ENCODE data around the gene GAS6. TPM values are rescaled to one million over a fixed set of nuclear protein-coding genes. Genes with fewer than 3 reads are reported as not detected.
A peak's percentile ranks its signal among the peaks of the same experiment; 100 is the strongest.
"Not testable (repeated sequence)": the region's sequence is repeated elsewhere in the genome, so short reads cannot be mapped to it uniquely, and the experiment has no call there.

GAS6 gene
- total RNA-seq, 1 experiment from 2014 or later = 41.7 TPM

GRCh38 chr13:113838711-113839201, 25.1 kb downstream of the GAS6 start:
- H3K4me3 ChIP-seq = no peak overlapping the region
- peaks cover 37% of the 10 kb centered on the region for H3K4me1 ChIP-seq (replicated peaks)

GRCh38 chr13:113837560-113838355, 26.1 kb downstream of the GAS6 start:
- Histone ChIP-seq H3K9me3 (replicated peaks) (no peaks in the 10 kb centered on the region), H3K27ac (peak overlapping the region; percentile 86), H3K4me3 (peak overlapping the region; percentile 21), H3K36me3 (peaks cover 8% of the 10 kb centered on the region; the same call in 1 of the 2 replicates), H3K27me3 (replicated peaks) (no peaks in the 10 kb centered on the region), H3K4me1 (replicated peaks) (peaks cover 37% of the 10 kb centered on the region)
- DNase-seq (ENCODE audit: low read depth in 1 of 2, low spot score in 2 of 2) = peak; percentile 90 to 95

More at GRCh38 chr13:113838711-113839201, 25.1 kb downstream of the GAS6 start:
- H3K27ac ChIP-seq = no peak overlapping the region
- H3K36me3 ChIP-seq = peaks cover 8% of the 10 kb centered on the region; the same call in 1 of the 2 replicates
- no peak for DNase-seq (ENCODE audit: low read depth in 1 of 2, low spot score in 2 of 2)
- H3K9me3 ChIP-seq (replicated peaks) = no peaks in the 10 kb centered on the region
- H3K27me3 ChIP-seq (replicated peaks) = no peaks in the 10 kb centered on the region

- Histone ChIP-seq H3K27me3 (replicated peaks) (no peaks in the 10 kb centered on the region), H3K4me1 (replicated peaks) (peaks cover 37% of the 10 kb centered on the region), H3K36me3 (peaks cover 8% of the 10 kb centered on the region; the same call in 1 of the 2 replicates), H3K9me3 (replicated peaks) (no peaks in the 10 kb centered on the region), H3K4me3 (peak overlapping the region; percentile 1; the same call in 1 of the 2 replicates), H3K27ac (peak overlapping the region; percentile 86)
- DNase-seq (ENCODE audit: low read depth in 1 of 2, low spot score in 2 of 2) = peak; percentile 95 to 96
Measured at GRCh38 chr13:113836768-113837559, 26.9 kb downstream of the GAS6 start.

- peak; percentile 31 to 77 for DNase-seq (ENCODE audit: low read depth in 1 of 2, low spot score in 2 of 2)
- H3K36me3 ChIP-seq = peaks cover 3% of the 10 kb centered on the region; the same call in 1 of the 2 replicates
Measured at GRCh38 chr13:113835461-113836270, 28.2 kb downstream of the GAS6 start.

GRCh38 chr13:113834496-113835200, 29.2 kb downstream of the GAS6 start:
- Histone ChIP-seq H3K36me3 (no peaks in the 10 kb centered on the region), H3K27me3 (replicated peaks) (no peaks in the 10 kb centered on the region), H3K9me3 (replicated peaks) (no peaks in the 10 kb centered on the region), H3K4me1 (replicated peaks) (peaks cover 27% of the 10 kb centered on the region), H3K4me3 (no peak overlapping the region), H3K27ac (no peak overlapping the region)
- no peak for DNase-seq (ENCODE audit: low read depth in 1 of 2, low spot score in 2 of 2)

More at GRCh38 chr13:113835461-113836270, 28.2 kb downstream of the GAS6 start:
- Histone ChIP-seq H3K27ac (no peak overlapping the region), H3K4me1 (replicated peaks) (peaks cover 37% of the 10 kb centered on the region), H3K9me3 (replicated peaks) (no peaks in the 10 kb centered on the region), H3K4me3 (no peak overlapping the region), H3K27me3 (replicated peaks) (no peaks in the 10 kb centered on the region)

GRCh38 chr13:113834006-113834405, 29.9 kb downstream of the GAS6 start:
- H3K27me3 ChIP-seq (replicated peaks); H3K27ac ChIP-seq; DNase-seq (ENCODE audit: low read depth in 1 of 2, low spot score in 2 of 2); H3K9me3 ChIP-seq (replicated peaks); H3K4me3 ChIP-seq; H3K36me3 ChIP-seq: not testable (repeated sequence)
- H3K4me1 ChIP-seq (replicated peaks) = peaks cover 22% of the 10 kb centered on the region

- Histone ChIP-seq H3K4me3 (no peak overlapping the region), H3K36me3 (no peaks in the 10 kb centered on the region), H3K27me3 (replicated peaks) (no peaks in the 10 kb centered on the region), H3K27ac (no peak overlapping the region), H3K9me3 (replicated peaks) (no peaks in the 10 kb centered on the region), H3K4me1 (replicated peaks) (peaks cover 18% of the 10 kb centered on the region)
- no peak for DNase-seq (ENCODE audit: low read depth in 1 of 2, low spot score in 2 of 2)
Measured at GRCh38 chr13:113833111-113833830, 30.6 kb downstream of the GAS6 start.

- H3K27ac ChIP-seq = no peak overlapping the region
- peaks cover 12% of the 10 kb centered on the region for H3K4me1 ChIP-seq (replicated peaks)
- H3K27me3 ChIP-seq (replicated peaks) = no peaks in the 10 kb centered on the region
- no peaks in the 10 kb centered on the region for H3K36me3 ChIP-seq
- H3K4me3 ChIP-seq = no peak overlapping the region
- no peaks in the 10 kb centered on the region for H3K9me3 ChIP-seq (replicated peaks)
- no peak for DNase-seq (ENCODE audit: low read depth in 1 of 2, low spot score in 2 of 2)
Measured at GRCh38 chr13:113832631-113833030, 31.2 kb downstream of the GAS6 start.

- Histone ChIP-seq H3K9me3 (replicated peaks) (no peaks in the 10 kb centered on the region), H3K27ac (no peak overlapping the region), H3K36me3 (no peaks in the 10 kb centered on the region), H3K4me1 (replicated peaks) (peaks cover 8% of the 10 kb centered on the region), H3K4me3 (no peak overlapping the region), H3K27me3 (replicated peaks) (no peaks in the 10 kb centered on the region)
- no peak for DNase-seq (ENCODE audit: low read depth in 1 of 2, low spot score in 2 of 2)
Measured at GRCh38 chr13:113832205-113832604, 31.7 kb downstream of the GAS6 start.

- H3K4me1 ChIP-seq (replicated peaks) = 0 out of 2 replicates have a peak, but pooled peaks cover 3% of the 10 kb centered on the region
- H3K9me3 ChIP-seq (replicated peaks) = no peaks in the 10 kb centered on the region
- H3K27me3 ChIP-seq (replicated peaks) = no peaks in the 10 kb centered on the region
- H3K4me3 ChIP-seq = no peak overlapping the region
- no peak overlapping the region for H3K27ac ChIP-seq
- no peaks in the 10 kb centered on the region for H3K36me3 ChIP-seq
- DNase-seq (ENCODE audit: low read depth in 1 of 2, low spot score in 2 of 2) = no peak
Measured at GRCh38 chr13:113831061-113831460, 32.8 kb downstream of the GAS6 start.

- H3K4me3 ChIP-seq; H3K9me3 ChIP-seq (replicated peaks); H3K36me3 ChIP-seq; H3K27me3 ChIP-seq (replicated peaks); H3K4me1 ChIP-seq (replicated peaks); DNase-seq (ENCODE audit: low read depth in 1 of 2, low spot score in 2 of 2); H3K27ac ChIP-seq: not testable (repeated sequence)
Measured at GRCh38 chr13:113830426-113830950, 33.4 kb downstream of the GAS6 start.

- Histone ChIP-seq H3K27me3 (replicated peaks) (no peaks in the 10 kb centered on the region), H3K9me3 (replicated peaks) (no peaks in the 10 kb centered on the region), H3K4me3 (no peak overlapping the region), H3K4me1 (replicated peaks) (no peaks in the 10 kb centered on the region), H3K27ac (no peak overlapping the region), H3K36me3 (no peaks in the 10 kb centered on the region)
- no peak for DNase-seq (ENCODE audit: low read depth in 1 of 2, low spot score in 2 of 2)
Measured at GRCh38 chr13:113828282-113828825, 35.5 kb downstream of the GAS6 start.
